Subcutaneous preadipocyte (primary cell): Measurements from ENCODE around the gene KLRC1. TPM values are rescaled to one million over a fixed set of nuclear protein-coding genes. Genes with fewer than 3 reads are reported as not detected.

Experiments
- total RNA-seq: library from RNA; depleted of rRNA; stranded (reverse); fragments of >200 nt; gene quantifications from 2 replicates; pipeline ENCODE4 v1.2.3, GENCODE V29; 2012

The KLRC1 gene
- not detected in 2 replicates for total RNA-seq

DNA sequence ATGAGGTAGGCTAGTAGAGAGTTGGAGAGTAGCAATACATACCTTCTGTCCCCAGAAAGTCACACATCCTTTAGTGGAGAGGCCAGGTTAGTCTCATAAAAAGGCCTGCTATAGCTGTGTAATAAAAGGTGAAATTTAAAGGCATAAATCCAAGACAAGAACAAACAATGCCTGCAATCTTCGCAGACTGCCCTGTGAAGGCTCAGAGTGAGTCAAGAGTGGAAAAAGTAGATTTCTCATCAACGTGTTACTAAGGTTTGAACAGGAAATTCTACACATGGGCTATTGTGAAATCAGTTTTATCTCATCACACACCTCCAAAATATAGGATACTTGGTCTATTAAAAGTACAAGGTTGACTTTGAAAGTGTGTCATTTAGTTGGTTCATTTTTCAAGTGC, at the start of gene KLRC1:
TSS of gene KLRC1 (minus strand) at position 222 of the 400 bp plus-strand sequence. CDS start 2,221 bp downstream, outside the sequence.

DNA sequence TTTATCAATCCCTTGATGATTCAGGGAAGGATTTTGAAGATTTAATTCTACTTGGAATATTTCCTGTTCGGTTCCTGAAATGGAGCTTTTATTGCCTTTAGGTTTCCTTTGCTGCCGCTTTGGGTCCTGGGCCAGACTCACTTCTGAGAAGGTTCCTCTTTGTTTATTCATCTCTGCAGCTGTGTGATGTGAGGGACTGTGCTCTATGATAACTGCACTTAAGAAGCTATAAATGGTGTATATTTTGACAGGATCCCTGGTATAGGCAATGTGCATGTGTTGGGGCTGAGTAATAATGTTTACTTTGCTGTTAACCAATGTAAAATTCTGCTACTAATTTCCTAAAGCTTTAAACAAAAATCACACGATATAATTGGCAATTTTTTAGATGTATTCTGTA, 17.4 kb downstream of the KLRC1 start, which contains the start of gene KLRC2:
TSS of gene KLRC2 (minus strand) at position 195 of the 400 bp plus-strand sequence. CDS start at position 171, 24 bp downstream.

GRCh38 chr12:10420334-10420733, 32.8 kb downstream of the KLRC1 start, which contains the start of gene KLRC3:
Gene KLRC3 (minus strand): TSS chr12:10420595. CDS start chr12:10420550, 45 bp downstream.

DNA sequence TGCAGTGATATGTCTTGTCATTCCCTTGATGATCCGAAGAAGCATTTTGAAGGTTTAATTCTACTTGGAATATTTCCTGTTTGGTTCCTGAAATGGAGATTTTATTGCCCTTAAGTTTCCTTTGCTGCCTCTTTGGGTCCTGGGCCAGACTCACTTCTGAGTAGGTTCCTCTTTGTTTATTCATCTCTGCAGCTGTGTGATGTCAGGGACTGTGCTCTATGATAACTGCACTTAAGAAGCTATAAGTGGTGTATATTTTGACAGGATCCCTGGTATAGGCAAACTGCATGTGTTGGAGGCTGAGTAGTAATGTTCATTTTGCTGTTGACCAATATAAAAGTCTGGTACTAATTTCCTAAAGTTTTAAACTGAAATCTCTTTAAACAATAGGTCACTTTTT, 43.8 kb downstream of the KLRC1 start, which contains the start of gene KLRC4:
TSS of gene KLRC4 (minus strand) at position 366 of the 400 bp plus-strand sequence. CDS start at position 184, 182 bp downstream.

Other genes with a start within 250 kb of the KLRC1 start
- 9.8 and 16.5 TPM in 2 replicates for gene GABARAPL1, start 240.5 kb downstream of the KLRC1 start, total RNA-seq
- under 0.01 TPM in 2 replicates for gene KLRD1, start 145.5 kb downstream of the KLRC1 start, total RNA-seq
- not detected in 2 replicates for gene KLRK1, start 63.3 kb downstream of the KLRC1 start, total RNA-seq
- not detected in 2 replicates for gene KLRC4, start 43.6 kb downstream of the KLRC1 start, total RNA-seq
- gene KLRC3, start 32.8 kb downstream of the KLRC1 start, total RNA-seq = not detected in 2 replicates
- not detected in 2 replicates for gene KLRC2, start 17.4 kb downstream of the KLRC1 start, total RNA-seq
- gene EIF2S3B, start 52.5 kb upstream of the KLRC1 start, total RNA-seq = 1.6 and 6.2 TPM in 2 replicates
- gene MAGOHB, start 160.2 kb upstream of the KLRC1 start, total RNA-seq = 11.0 and 13.3 TPM in 2 replicates
- 0.59 TPM in 1 of 2 replicates, not detected in the other for gene STYK1, start 220.7 kb upstream of the KLRC1 start, total RNA-seq